ENCODE data around the gene SHANK1.

SHANK1 gene

DNA sequence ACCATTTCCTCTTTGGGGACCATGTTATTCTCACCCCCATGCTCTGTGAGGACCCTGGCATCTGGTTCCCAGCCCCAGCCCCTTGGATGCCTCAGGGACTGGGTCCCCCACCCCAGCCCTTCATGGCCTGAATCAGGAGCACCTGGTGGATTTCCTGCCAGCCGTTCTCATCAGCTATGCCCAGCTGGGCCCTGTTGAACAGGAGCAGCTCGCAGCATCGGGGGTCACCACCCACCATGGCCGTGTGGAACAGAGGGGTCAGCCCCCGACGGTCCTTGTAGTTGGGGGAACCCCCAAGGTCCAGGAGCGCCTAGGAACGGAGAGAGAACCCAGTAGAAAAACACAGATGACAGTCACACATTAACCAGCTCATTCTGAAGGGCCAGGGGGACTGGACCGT is 7.8 kb downstream of the SHANK1 start:
- no peak for DNase-seq (ENCODE audit: low read depth in 2 of 2)

DNA sequence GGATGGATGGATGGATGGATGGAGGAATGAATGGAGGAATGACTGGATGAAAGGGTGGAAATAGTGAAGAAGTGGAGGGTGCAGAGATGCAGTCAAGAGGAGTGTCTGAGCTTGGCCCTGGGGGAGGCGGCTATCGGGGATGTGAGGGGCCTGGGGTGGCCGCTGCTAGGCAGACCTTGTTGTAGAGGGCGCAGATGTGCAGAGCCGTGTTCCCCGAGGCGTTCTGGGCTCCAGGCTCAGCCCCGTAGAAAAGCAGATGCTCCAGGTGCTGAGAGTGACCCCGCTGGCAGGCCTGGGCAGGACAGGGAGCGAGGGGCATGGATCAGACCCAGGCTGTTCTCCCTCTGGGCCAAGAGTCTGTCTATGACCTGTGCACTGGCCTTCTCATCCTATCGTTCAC is 8.4 kb downstream of the SHANK1 start:
- no peak for DNase-seq (ENCODE audit: low read depth in 2 of 2)

DNA sequence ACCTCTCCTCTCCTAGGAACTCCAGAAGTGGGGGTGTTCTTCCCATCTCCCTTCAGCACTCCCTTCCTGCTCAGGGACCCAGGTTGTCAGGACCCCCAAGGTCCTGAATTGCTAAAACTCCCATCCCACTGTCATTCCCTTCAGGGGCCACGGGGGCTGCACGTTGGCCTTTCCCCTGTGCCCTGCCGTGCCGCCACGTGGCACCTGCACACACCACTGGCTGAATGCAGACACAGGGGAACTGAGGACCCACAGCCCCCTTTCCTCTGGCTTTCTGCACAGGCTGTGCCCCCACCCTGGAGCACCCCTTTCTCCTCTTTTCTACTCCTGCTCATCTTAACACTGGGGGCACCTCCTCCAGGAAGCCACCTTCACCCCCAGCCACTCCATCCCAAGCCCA is 9.0 kb downstream of the SHANK1 start:
- no peak for DNase-seq (ENCODE audit: low read depth in 2 of 2)

DNA sequence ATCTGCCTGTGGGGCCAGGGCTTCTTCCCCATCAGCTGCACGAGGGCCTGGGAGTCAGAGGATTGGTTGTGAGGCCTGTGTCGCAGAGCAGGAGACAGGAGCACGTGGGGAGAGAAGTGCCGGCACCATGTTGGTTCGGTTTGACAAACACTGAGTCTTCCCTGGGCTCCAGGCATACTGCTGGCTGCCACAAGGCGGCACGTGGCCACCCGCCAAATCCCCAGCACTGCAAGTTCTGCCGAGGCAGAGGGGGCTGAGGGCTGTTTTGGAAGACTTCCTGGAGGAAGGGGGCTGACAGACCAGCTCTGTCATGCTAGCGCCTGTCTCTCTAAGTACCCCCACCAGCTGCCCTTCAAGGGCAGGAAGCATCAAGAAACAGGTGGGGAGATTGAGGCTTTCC is 9.5 kb downstream of the SHANK1 start:
- DNase-seq (ENCODE audit: low read depth in 2 of 2) = no peak

DNA sequence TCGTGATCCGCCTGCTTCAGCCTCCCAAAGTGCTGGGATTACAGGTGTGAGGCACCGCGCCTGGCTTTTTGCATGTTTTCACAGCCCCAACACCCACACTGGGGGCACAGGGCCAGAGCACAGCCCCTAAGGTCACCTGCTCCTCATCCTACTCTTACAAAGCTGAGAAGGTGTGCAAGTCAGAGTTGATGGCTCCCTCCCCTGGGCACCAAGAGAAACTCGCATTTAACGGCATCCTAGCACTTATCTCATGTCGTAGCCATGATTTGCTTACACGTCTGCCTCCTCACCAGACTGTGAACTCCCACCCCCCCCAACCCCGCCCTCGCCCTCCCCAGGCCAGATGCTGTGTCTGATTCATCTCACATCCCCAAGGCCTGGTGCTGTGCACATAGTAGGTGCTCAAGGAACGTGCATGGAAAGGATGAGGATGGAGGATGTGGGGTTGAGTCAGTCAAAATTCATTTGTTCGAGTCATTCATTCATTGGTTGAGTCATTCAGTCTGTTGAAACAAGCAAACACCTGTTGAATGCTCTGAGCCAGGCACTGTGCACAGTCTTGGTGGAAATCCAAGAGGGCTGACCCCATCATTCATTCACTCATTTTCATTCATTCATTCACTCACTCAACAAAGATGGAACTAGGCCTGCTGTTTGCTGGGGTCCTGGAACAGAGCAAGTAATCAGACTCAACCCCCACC is 11.3 kb downstream of the SHANK1 start:
- DNase-seq (ENCODE audit: low read depth in 2 of 2) = no peak

DNA sequence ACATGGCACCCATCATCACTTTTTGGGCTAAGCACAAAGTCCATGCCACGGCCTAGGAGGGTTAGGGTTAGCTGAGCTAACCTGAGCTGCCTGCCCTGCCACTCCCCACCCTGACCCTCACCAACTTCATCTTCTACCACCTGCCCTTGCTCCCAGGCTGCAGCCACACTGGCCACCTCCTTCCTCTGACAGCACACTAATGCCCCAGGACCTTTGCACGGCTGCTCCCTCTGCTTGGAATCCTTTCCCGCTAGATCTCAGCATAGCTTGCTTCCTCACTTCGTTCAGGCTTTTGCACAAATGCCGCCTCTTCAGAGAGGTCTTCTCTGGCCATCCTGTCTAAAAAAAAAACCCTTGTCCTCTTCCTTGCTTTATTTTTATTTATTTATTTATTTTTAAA is 13.2 kb downstream of the SHANK1 start:
- no peak for DNase-seq (ENCODE audit: low read depth in 2 of 2)

DNA sequence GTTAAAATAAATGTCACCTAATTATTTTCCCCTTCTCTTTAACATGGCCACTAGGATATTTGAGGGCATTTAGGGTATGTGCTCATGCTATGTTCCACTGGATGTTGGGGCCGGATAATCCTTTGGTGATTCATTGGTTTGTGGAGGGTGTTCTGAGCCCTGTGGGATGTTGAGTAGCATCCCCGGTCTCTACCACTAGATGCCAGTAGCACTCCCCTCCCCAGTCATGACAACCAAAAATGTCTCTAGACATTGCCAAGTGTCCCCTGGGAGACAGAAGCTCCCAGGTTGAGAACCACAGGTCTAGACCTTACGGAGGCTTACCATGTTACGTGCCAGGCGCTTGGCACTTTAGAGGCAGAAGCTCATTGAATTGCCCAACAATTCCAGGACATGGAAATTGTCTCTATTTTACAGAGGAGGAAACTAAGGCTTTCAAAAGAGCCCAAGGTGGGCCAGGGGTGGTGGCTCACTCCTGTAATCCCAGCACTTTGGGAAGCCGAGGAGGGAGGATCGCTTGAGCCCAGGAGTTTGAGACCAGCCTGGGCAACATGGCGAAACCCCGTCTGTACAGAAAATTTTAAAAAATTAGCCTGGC is 14.1 kb downstream of the SHANK1 start:
- DNase-seq (ENCODE audit: low read depth in 2 of 2) = peak; percentile 56 to 61

DNA sequence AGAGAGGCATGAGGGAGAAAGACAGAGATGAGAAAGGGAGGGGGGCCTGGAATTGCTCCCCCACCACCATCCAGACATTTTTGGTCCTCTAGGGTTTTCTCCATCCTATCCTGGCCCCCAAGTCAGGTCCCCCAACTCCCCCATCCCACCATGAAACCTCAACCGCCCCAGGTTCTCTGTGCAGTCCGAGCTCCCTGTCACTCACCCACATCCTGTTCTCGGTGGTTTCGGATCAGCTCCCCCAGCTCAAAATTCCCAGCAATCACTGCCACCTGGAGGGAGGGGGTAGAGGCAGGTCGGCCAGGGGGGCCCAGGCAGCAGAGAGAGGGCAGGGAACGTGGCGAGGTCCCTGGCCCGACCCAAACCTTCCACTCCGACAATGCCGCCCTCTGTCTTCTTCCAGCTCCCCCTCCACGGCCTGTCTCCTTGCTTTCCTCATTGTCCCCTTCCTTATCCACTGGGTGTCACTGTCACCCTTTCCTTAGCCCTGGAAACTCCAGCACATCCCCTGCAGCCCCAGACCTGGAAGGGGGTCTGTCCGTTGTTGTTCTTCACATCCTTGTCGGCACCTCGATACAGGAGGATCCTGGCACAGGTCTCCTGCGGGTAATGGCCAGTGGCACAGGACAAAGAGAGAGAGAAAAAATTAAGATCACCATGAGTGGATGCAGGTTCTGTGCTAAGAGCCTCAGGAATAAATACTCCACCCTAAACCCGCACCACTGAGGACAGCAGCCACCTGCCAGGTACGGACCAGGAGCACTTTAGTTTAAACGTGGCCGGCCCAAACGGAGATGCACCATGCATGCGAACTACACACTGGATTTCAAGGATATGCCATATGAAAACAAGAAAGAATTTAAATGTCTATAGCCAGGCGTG is 15.4 kb downstream of the SHANK1 start:
- no peak for DNase-seq (ENCODE audit: low read depth in 2 of 2)

DNA sequence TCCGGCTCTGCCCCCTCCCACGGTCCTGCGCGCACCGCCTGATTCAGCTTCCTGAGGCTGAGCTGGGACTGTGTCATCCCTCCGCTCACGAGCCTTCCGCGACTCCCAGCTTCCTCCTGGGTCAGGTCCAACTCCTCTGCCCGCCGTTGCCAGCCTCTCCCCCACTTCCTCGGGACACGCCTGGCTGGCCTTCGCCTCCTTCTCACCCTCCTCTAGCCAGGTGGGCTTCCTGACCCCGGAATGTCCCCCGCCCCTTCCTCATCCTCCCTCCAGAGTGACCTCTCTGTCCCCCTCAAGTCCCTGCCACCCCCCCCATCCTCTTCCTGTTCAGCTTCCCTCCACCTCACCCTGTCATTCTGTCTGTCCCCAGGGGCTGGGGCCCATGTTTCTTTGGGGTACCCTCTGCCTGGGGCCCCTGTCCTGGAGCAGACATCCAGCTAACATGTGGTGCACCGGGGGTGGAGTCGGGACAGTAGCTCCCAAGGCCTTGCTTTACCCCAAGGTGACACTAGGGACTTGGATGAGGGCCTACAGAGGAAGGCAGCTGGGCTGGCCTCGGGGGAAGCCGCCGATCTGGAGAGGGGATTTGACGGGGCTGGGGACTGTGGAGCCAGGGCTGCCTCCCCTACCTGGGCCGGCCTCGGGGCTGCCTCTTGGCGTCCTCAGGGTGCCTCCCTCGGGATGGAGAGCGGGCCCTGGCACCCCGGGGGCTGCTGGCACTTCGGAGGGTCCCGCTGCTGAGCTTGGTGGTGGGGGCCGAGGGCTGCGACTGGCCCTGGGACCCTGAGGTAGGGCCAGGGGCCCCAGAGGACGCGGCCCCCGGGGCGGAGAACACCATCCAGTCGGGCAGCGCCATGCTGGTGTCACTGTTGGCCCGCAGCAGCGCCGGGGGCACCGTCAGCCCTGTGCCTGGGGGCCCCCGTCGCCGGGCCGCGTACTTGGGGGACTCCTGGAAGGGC is 16.5 kb downstream of the SHANK1 start:
- DNase-seq (ENCODE audit: low read depth in 2 of 2) = no peak

DNA sequence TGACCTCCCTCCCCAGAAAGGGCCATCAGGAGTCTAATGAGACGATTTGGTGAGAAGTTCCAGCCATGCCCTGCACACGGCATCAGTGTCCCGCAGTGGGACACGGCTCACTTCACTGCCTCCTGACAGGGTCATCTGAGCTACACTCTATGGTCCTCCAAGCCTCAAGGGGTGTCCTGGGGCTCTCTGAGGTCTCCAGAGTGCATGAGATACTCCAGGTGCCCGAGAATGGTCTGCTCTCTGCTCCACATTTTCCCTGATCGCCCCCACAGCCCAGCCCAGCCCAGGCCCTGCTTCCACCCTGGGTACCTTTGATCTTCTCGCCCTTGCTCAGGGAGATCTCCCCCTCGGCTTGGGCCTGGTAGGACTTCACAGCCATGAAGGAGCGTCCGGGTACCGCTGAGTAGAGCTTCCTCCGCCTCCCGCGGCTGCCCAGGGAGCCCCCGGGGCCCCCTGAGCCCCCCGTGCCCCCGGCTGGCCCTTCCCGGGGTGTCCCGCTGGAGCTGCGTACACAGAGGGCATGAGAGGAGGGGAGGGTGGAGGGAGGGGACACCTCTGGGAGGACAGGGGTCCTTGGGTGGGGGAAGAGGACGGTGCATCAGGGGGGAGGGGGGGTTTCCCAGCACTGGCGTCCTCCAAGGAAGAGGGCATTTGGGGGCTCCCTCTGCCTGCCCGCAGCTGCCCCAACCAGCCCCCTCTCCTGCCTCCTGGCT is 17.3 kb downstream of the SHANK1 start:
- no peak for DNase-seq (ENCODE audit: low read depth in 2 of 2)

DNA sequence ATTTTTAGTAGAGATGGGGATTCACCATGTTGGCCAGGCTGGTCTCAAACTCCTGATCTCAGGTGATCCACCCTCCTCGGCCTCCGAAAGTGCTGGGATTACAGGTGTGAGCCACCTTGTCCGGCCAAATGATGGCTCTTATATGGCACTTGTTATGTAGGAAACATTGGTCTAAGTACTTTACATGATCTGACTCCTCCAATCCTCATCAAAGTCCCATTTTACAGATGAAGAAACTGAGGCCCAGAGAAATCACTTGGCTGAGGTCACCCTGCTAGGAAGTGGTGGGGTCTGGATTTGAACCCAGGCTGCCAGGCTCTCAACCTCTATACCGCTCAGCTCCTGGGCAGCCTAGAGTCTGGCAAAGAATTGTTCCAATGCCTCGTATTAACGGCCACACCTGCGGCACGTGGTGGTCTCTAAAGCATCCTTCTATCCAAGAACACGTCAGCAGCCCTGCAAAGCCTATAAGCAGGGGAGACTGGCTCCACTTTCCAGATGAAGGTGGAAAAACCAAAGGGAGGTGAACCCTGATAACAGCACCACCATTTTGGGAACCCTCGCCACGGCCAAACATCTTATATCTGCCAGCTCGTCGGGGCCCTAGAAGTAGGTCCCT is 18.1 kb downstream of the SHANK1 start:
- no peak for DNase-seq (ENCODE audit: low read depth in 2 of 2)

DNA sequence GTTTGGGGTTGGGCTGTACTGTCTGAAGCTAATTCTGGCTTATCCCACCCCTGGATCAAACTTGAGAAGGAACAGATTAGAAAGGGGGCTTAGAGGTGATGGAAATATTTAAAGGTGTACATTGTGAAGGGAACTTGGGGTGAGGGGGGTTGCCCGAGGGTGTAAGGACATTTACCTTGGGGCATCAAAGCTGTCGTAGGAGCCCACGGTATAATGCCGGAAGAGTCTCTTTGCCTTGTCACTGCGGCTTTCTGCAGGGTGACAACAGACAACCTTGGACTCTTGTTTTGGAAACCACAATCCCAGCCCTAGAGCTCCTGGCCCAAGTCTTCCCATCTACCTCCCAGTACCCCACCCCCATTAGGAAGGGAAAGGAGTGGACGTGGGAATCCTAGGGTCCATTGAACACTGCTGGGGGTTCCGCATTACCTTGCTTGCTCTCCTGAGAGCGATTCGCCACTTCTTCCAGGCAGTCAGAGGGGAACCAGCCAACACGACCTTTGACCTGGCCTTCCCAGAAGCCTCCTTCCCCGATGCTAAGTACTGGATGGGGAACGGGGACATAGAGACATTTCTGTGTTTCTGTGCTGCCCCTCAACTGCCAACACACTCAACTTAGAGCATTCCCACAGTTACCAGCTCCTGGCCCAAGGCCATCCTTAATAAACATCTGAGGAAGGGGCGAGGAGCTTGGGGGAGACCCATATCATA is 22.0 kb downstream of the SHANK1 start:
- DNase-seq (ENCODE audit: low read depth in 2 of 2) = no peak

DNA sequence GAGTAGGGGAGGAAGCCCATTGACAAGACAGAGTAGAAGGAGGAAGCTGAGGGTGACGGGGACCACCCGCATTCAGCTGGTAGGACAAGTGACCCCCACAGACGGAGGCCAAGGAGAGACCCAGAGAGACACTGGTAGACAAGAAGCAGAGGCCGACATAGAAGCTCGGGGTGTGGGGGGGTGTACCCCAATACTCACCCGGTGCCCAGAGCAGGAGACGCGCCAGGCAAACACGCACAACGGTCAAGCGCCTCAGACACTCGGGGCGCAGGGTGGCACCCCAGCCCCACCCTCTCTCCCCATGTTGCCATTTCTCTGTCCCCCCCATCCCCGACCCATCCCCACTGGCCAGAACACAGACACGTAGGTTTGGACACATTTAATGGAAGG is 23.5 kb downstream of the SHANK1 start:
- no peak for DNase-seq (ENCODE audit: low read depth in 2 of 2)

DNA sequence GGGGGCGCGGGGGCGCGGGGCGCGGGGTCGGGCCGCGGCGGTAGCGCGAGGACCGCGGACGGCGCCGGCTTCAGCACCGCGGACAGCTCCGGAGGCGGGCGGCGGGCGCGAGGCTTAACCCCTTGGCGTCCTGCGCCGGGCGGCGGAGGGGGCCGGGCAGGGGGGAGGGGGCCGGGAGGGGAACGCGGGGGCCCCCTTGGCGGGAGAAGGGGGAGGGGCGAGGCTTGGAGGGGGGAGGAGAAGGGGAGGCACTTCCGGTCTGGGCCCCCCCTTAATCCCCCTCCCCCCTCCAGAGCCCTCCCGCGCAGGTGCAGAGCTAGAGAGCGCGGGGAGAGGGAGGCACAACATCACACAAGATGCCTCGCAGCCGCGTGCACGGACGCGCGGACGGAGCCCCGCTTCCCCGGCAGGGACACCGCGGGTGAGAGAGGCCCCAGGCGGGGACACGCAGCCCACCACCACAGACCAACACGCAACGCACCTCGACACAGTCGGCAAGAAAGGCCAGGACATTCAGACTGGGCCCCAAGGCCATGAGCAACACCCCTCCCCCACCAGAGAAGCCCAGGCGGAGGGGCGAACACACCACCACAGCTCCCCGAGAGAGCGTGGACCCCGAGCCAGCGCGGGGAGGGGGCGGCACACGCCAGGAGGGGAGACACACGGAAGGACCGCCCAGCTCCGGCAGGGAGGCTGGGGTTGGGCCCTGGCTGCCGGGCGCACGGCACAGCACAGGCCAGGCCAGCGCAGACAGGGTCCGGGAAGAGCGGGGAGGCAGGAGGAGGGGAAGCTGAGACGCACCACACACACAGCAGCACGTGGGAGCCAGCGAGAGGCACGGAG is 24.1 kb downstream of the SHANK1 start:
- no peak for DNase-seq (ENCODE audit: low read depth in 2 of 2)

DNA sequence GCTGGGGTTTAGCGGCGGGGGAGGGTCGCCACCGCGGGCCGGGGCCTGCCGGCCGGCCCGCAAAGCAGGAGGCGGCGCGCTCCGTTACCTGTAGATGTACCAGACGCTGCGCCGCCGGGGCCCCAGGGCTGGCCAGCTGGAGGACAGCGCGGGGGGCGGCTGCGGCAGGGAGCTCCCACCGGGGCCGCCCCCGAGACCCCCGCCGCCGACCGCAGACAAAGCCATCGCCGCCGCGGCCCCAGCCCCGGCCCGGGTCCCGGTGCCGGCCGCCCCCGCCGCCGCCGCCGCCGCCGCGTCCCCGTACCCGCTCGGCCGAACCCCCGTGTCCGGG is 24.8 kb downstream of the SHANK1 start:
- no peak for DNase-seq (ENCODE audit: low read depth in 2 of 2)

DNA sequence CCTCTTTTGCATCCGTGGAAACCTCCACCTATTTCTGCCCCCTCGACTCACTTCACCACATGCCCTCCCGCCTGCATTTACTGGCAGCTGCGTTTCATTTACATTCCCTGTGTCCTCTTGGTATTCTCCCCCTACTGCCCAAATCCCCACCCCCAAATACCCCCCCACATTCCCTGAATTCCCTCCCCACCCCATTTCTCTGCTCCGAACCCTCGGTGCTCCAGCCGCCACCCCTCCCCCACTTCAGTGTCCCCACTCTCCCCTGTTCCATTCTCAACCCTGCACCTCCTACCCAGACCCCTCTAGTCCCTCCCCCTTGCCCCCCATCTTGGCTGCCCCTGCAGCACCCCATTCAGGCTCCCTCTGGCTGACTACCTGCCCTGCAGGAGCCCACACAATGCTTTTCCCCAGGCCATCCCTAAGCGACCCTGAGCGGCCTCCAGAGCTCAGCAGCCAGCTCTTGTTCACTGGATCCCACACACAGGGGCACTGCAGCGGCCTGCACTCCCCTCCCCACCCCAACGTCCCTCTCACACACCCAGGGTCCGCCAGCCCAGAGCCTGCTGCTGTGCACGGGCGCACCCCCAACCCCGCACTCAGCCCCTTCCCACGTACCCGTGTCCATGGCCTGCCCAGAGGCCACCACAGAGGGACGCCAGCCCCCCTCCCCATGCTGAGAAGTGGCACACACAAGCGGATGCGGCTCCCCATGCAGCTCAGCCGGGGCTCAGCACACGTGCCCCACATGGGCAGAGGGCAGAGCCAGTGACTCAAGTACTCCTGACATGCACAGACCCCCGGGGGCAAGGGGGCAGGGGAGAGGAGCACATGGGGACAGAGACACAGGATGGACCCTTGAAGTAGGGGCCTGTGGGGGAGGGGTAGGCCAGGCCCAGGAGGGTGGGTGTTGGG is 26.3 kb downstream of the SHANK1 start:
- DNase-seq (ENCODE audit: low read depth in 2 of 2) = no peak

DNA sequence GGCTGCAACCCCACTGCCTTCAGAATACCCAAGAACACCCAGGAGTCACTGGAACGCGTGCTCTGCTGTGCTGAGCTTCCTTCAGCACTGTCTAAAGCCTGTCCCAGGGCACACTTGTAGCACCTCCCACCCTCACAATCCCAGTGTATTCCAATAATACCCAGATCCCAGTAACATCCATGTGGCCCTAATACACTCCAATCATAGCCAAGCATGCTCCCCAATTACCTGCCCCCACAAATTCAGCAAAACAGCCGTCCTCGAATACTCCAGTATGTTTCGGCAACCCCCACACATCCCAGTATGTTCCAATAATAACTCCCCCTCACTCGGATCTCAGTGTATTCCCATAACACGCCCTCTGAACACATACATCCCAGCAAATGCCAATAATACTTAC is 29.2 kb downstream of the SHANK1 start:
- DNase-seq (ENCODE audit: low read depth in 2 of 2) = no peak

DNA sequence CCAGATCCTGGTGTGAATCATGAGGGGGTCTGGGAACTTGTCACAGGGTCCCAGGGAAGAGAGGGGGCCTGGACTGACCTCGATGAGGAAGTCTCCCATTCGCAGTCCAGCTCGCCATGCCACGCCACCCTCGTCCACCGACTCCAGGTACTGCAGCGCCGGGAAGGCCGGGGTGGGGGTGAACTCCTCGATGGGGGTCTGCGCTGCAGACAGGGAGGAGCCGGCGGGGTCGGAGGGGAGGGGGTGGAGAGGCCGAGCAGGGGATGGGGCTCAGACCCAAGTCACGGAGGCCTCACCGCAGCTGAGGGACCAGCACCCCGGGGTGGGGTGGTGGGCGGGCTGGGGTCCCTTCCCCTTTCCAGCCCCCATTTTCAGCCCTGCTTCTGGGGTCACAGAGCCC is 30.8 kb downstream of the SHANK1 start:
- no peak for DNase-seq (ENCODE audit: low read depth in 2 of 2)
